NCI-H2107 treated with DMSO at 0.1 percent for 48 hours (cell line): ENCODE results near the gene DMD.
"Not testable (repeated sequence)": the region's sequence is repeated elsewhere in the genome, so short reads cannot be mapped to it uniquely, and the experiment has no call there.

Experiments
- DNase-seq: peaks from one replicate; lab custom pipeline; 2025; ENCODE audit not compliant: unreplicated experiment; lab: John Stamatoyannopoulos, UW

DMD gene

GRCh38 chrX:33211356-33212260 lies at the start of gene DMD:
TSS of gene DMD (minus strand) at chrX:33211549. CDS start at chrX:33211312, 237 bp downstream.
- DNase-seq = no peak

GRCh38 chrX:33252306-33252825 lies 41.0 kb upstream of the DMD start:
- DNase-seq = no peak

- DNase-seq = no peak
Observed at GRCh38 chrX:33218819-33219218, 7.5 kb upstream of the DMD start.

GRCh38 chrX:33210156-33210555 lies 1.2 kb downstream of the DMD start:
- DNase-seq = no peak

GRCh38 chrX:33207056-33207455 lies 4.3 kb downstream of the DMD start:
- DNase-seq = no peak

- no peak for DNase-seq
Observed at GRCh38 chrX:33205321-33205720, 6.0 kb downstream of the DMD start.

GRCh38 chrX:33204889-33205288 lies 6.5 kb downstream of the DMD start:
- DNase-seq = no peak

- DNase-seq = no peak
Observed at GRCh38 chrX:33198561-33199279, 12.6 kb downstream of the DMD start.

- no peak for DNase-seq
Observed at GRCh38 chrX:33195698-33196097, 15.7 kb downstream of the DMD start.

- no peak for DNase-seq
Observed at GRCh38 chrX:33194876-33195433, 16.4 kb downstream of the DMD start.

- no peak for DNase-seq
Observed at GRCh38 chrX:33194289-33194688, 17.1 kb downstream of the DMD start.

GRCh38 chrX:33190016-33190415 lies 21.3 kb downstream of the DMD start:
- no peak for DNase-seq

- no peak for DNase-seq
Observed at GRCh38 chrX:33188881-33189280, 22.5 kb downstream of the DMD start.

- no peak for DNase-seq
Observed at GRCh38 chrX:33188286-33188685, 23.1 kb downstream of the DMD start.

GRCh38 chrX:33184803-33185202 lies 26.5 kb downstream of the DMD start:
- not testable (repeated sequence) for DNase-seq

- DNase-seq = no peak
Observed at GRCh38 chrX:33183361-33183760, 28.0 kb downstream of the DMD start.

- no peak for DNase-seq
Observed at GRCh38 chrX:33178690-33179089, 32.7 kb downstream of the DMD start.

GRCh38 chrX:33178218-33178617 lies 33.1 kb downstream of the DMD start:
- DNase-seq = no peak

- no peak for DNase-seq
Observed at GRCh38 chrX:33175201-33175600, 36.1 kb downstream of the DMD start.

GRCh38 chrX:33171041-33171440 lies 40.3 kb downstream of the DMD start:
- no peak for DNase-seq

GRCh38 chrX:33161829-33162228 lies 49.5 kb downstream of the DMD start:
- DNase-seq = no peak

GRCh38 chrX:33160273-33160672 lies 51.1 kb downstream of the DMD start:
- no peak for DNase-seq
